ENCODE data around the gene PYURF.
"Not testable (repeated sequence)": the region's sequence is repeated elsewhere in the genome, so short reads cannot be mapped to it uniquely, and the experiment has no call there.

PYURF gene

DNA sequence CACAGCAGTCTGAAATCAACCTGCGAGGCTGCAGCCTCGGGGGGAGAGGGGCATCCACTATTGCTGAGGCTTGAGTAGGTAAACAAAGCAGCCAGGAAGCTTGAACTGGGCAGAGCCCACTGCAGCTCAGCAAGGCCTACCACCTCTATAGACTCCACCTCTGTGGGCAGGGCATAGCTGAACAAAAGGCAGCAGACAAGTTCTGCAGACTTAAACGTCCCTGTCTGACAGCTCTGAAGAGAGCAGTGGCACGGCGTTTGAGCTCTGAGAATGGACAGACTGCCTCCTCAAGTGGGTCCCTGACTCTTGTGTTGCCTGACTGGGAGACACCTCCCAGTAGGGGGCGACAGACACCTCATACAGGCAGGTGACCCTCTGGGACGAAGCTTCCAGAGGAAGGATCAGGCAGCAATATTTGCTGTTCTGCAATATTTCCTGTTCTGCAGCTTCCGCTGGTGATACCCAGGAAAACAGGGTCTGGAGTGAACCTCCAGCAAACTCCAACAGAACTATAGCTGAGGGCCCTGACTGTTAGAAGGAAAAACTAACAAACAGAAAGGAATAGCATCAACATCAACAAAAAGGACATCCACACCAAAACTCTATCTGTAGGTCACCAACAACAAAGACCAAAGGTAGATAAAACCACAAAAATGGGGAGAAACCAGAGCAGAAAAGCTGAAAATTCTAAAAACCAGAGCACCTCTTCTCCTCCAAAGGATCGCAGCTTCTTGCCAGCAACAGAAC is 15.9 kb upstream of the PYURF start:
- H3K9me3 ChIP-seq (ENCODE audit: insufficient read depth, low read length); H3K4me1 ChIP-seq (ENCODE audit: low read length); H3K36me3 ChIP-seq (replicated peaks; ENCODE audit: low read depth, low read length); H3K27ac ChIP-seq (ENCODE audit: low read length); H3K27me3 ChIP-seq (ENCODE audit: low read depth, low read length); H2AFZ ChIP-seq (ENCODE audit: low read depth, low read length); H3K4me3 ChIP-seq (ENCODE audit: low read length); H3K79me2 ChIP-seq (ENCODE audit: low read length); H4K20me1 ChIP-seq (ENCODE audit: insufficient read depth, low read length); H3K9ac ChIP-seq (ENCODE audit: low read length): not testable (repeated sequence)
- TF ChIP-seq, protein P1, sequence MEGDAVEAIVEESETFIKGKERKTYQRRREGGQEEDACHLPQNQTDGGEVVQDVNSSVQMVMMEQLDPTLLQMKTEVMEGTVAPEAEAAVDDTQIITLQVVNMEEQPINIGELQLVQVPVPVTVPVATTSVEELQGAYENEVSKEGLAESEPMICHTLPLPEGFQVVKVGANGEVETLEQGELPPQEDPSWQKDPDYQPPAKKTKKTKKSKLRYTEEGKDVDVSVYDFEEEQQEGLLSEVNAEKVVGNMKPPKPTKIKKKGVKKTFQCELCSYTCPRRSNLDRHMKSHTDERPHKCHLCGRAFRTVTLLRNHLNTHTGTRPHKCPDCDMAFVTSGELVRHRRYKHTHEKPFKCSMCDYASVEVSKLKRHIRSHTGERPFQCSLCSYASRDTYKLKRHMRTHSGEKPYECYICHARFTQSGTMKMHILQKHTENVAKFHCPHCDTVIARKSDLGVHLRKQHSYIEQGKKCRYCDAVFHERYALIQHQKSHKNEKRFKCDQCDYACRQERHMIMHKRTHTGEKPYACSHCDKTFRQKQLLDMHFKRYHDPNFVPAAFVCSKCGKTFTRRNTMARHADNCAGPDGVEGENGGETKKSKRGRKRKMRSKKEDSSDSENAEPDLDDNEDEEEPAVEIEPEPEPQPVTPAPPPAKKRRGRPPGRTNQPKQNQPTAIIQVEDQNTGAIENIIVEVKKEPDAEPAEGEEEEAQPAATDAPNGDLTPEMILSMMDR (IDR thresholded peaks at IDR 0.05; ENCODE audit: low read depth, low read length), result peak; percentile 55
- H3K4me2 ChIP-seq (ENCODE audit: low read length), result peak overlapping the region; percentile 47

GRCh38 chr4:88537709-88538108 is 14.1 kb upstream of the PYURF start:
- H3K27me3 ChIP-seq (ENCODE audit: low read depth, low read length), result no peaks in the 10 kb centered on the region
- no peak overlapping the region for H3K27ac ChIP-seq (ENCODE audit: low read length)
- no peaks in the 10 kb centered on the region for H3K36me3 ChIP-seq (replicated peaks; ENCODE audit: low read depth, low read length)
- no peak overlapping the region for H3K9ac ChIP-seq (ENCODE audit: low read length)
- H3K4me3 ChIP-seq (ENCODE audit: low read length), result no peak overlapping the region
- H4K20me1 ChIP-seq (ENCODE audit: insufficient read depth, low read length), result no peaks in the 10 kb centered on the region
- no peak for TF ChIP-seq EZH2phosphoT487 (IDR thresholded peaks at IDR 0.05; ENCODE audit: low read depth)
- TF ChIP-seq, protein P1 (IDR thresholded peaks at IDR 0.05; ENCODE audit: low read depth, low read length), result no peak
- no peaks in the 10 kb centered on the region for H3K4me1 ChIP-seq (ENCODE audit: low read length)
- no peak overlapping the region for H3K4me2 ChIP-seq (ENCODE audit: low read length)
- no peaks in the 10 kb centered on the region for H3K79me2 ChIP-seq (ENCODE audit: low read length)
- H2AFZ ChIP-seq (ENCODE audit: low read depth, low read length), result no peak overlapping the region
- no peaks in the 10 kb centered on the region for H3K9me3 ChIP-seq (ENCODE audit: insufficient read depth, low read length)

GRCh38 chr4:88535090-88535755 is 11.6 kb upstream of the PYURF start:
- no peak for TF ChIP-seq EZH2phosphoT487 (IDR thresholded peaks at IDR 0.05; ENCODE audit: low read depth)
- TF ChIP-seq, protein P1 (IDR thresholded peaks at IDR 0.05; ENCODE audit: low read depth, low read length), result no peak
- H3K4me3 ChIP-seq (ENCODE audit: low read length), result no peak overlapping the region

DNA sequence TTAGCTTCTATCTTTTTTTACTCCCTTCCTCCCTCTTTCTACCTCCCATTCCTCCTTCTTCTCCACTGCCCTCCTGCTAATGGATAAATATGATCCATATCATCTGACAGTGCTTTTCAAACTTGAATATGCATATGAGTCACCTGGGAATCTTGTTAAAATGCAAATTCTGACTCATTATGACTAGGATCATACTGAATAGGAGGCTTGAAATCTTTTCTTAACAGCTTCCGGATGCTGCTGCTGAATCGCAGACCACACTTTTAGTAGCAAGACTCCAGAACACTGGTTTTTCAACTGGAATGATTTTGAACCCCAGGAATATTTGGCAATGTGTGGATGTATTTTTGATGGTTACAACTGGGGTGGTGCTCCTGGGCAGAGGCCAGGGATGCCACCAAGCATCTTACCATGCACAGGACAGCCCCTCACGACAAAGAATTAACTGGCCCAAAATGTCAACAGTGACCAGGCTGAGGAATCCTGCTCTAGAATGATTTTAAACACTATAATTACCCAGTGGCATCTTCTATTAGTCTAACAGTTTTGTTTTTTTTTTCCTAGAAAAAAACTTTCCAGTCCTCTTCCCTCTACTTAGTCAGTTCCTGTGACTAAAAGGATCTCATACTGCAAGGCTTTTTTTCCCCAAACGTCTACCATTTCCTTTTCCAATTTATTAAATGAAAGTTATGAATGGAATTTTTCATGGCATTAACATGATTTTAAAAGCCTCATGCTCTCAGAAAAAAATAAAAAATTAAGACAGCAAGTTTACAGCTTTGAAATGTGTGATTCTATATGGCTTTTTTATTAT is 10.6 kb upstream of the PYURF start:
- no peaks in the 10 kb centered on the region for H4K20me1 ChIP-seq (ENCODE audit: insufficient read depth, low read length)
- no peak overlapping the region for H2AFZ ChIP-seq (ENCODE audit: low read depth, low read length)
- TF ChIP-seq, protein P1 (IDR thresholded peaks at IDR 0.05; ENCODE audit: low read depth, low read length), result no peak
- no peak for TF ChIP-seq EZH2phosphoT487 (IDR thresholded peaks at IDR 0.05; ENCODE audit: low read depth)
- H3K27ac ChIP-seq (ENCODE audit: low read length), result no peak overlapping the region
- no peak overlapping the region for H3K9ac ChIP-seq (ENCODE audit: low read length)
- no peaks in the 10 kb centered on the region for H3K4me1 ChIP-seq (ENCODE audit: low read length)
- H3K36me3 ChIP-seq (replicated peaks; ENCODE audit: low read depth, low read length), result no peaks in the 10 kb centered on the region
- no peak overlapping the region for H3K4me2 ChIP-seq (ENCODE audit: low read length)
- no peak overlapping the region for H3K4me3 ChIP-seq (ENCODE audit: low read length)
- no peaks in the 10 kb centered on the region for H3K79me2 ChIP-seq (ENCODE audit: low read length)
- no peaks in the 10 kb centered on the region for H3K27me3 ChIP-seq (ENCODE audit: low read depth, low read length)
- H3K9me3 ChIP-seq (ENCODE audit: insufficient read depth, low read length), result no peaks in the 10 kb centered on the region

More at GRCh38 chr4:88535090-88535755, 11.6 kb upstream of the PYURF start:
- no peaks in the 10 kb centered on the region for H4K20me1 ChIP-seq (ENCODE audit: insufficient read depth, low read length)
- H3K9ac ChIP-seq (ENCODE audit: low read length), result no peak overlapping the region
- no peaks in the 10 kb centered on the region for H3K9me3 ChIP-seq (ENCODE audit: insufficient read depth, low read length)
- no peak overlapping the region for H3K4me2 ChIP-seq (ENCODE audit: low read length)
- H3K79me2 ChIP-seq (ENCODE audit: low read length), result no peaks in the 10 kb centered on the region
- no peaks in the 10 kb centered on the region for H3K4me1 ChIP-seq (ENCODE audit: low read length)
- H2AFZ ChIP-seq (ENCODE audit: low read depth, low read length), result no peak overlapping the region
- H3K27ac ChIP-seq (ENCODE audit: low read length), result no peak overlapping the region
- H3K36me3 ChIP-seq (replicated peaks; ENCODE audit: low read depth, low read length), result no peaks in the 10 kb centered on the region
- no peaks in the 10 kb centered on the region for H3K27me3 ChIP-seq (ENCODE audit: low read depth, low read length)
